Stimulated activated CD4-positive, alpha-beta T cell treated with anti-CD3 and anti-CD28 coated beads, Interleukin-1b, Interleukin-23, amount 100 ng/mL, for 24 hours (primary cell): Measurements from ENCODE around the gene TGFB1I1.

Experiments
- DNase-seq, 4 experiments: peaks; one replicate each; pipeline ENCODE4 v3.0.0-alpha.2; 2020; ENCODE audit warnings: low read depth in 4 of 4, low spot score in 1 of 4

Gene TGFB1I1

GRCh38 chr16:31451681-31452351 is 20.1 kb upstream of the TGFB1I1 start:
- DNase-seq = no peak

GRCh38 chr16:31452631-31453106 is 19.3 kb upstream of the TGFB1I1 start:
- DNase-seq = no peak

- no peak for DNase-seq
Measured at GRCh38 chr16:31453255-31454204, 18.4 kb upstream of the TGFB1I1 start.

- no peak for DNase-seq
Measured at GRCh38 chr16:31455601-31456314, 16.2 kb upstream of the TGFB1I1 start.

GRCh38 chr16:31456988-31457360 is 15.0 kb upstream of the TGFB1I1 start:
- no peak for DNase-seq

GRCh38 chr16:31458073-31458843 is 13.7 kb upstream of the TGFB1I1 start:
- DNase-seq = peak in 2 of 4 experiments; percentile 25 to 39

GRCh38 chr16:31458844-31459686 is 12.9 kb upstream of the TGFB1I1 start, which contains the start of gene ARMC5:
TSS of gene ARMC5 (plus strand) at chr16:31459501. CDS start at chr16:31459525, 24 bp downstream.
- DNase-seq = peak; percentile 84 to 96 (median 91)

GRCh38 chr16:31459687-31460581 is 12.0 kb upstream of the TGFB1I1 start:
- peak; percentile 99 to 100 (median 100) for DNase-seq

- no peak for DNase-seq
Measured at GRCh38 chr16:31460582-31461002, 11.4 kb upstream of the TGFB1I1 start.

- no peak for DNase-seq
Measured at GRCh38 chr16:31461201-31461920, 10.6 kb upstream of the TGFB1I1 start.

GRCh38 chr16:31461921-31462804 is 9.8 kb upstream of the TGFB1I1 start:
- no peak for DNase-seq

- DNase-seq = no peak
Measured at GRCh38 chr16:31464348-31464769, 7.6 kb upstream of the TGFB1I1 start.

- no peak for DNase-seq
Measured at GRCh38 chr16:31464781-31465260, 7.1 kb upstream of the TGFB1I1 start.

- DNase-seq = no peak
Measured at GRCh38 chr16:31465788-31466370, 6.1 kb upstream of the TGFB1I1 start.

GRCh38 chr16:31466381-31466841 is 5.5 kb upstream of the TGFB1I1 start:
- no peak for DNase-seq

GRCh38 chr16:31467151-31467773 is 4.7 kb upstream of the TGFB1I1 start:
- no peak for DNase-seq
